Parathyroid adenoma (tissue), 2 donors: ENCODE measurements around the gene TMEM217.

ENCODE experiments used
- H2AFZ ChIP-seq: fragments of 300-600 bp; sonication (generic); one replicate; pipeline ENCODE4 v1.7.0; 2017; ENCODE audit warnings: antibody characterized with exemption, mild to moderate bottlenecking
- H3K27ac ChIP-seq: fragments of 300-600 bp; sonication (generic); one replicate; pipeline ENCODE4 v1.7.0; 2017
- H3K27me3 ChIP-seq: fragments of 300-600 bp; sonication (generic); one replicate; pipeline ENCODE4 v1.7.0; 2017; ENCODE audit warnings: low read length; ENCODE audit not compliant: control insufficient read depth, insufficient read depth
- H3K36me3 ChIP-seq: fragments of 300-600 bp; sonication (generic); one replicate; pipeline ENCODE4 v1.7.0; 2017; ENCODE audit warnings: low read length; ENCODE audit not compliant: control insufficient read depth, insufficient read depth
- H3K4me1 ChIP-seq: fragments of 300-600 bp; sonication (generic); one replicate; pipeline ENCODE4 v1.7.0; 2017; ENCODE audit warnings: control low read depth
- H3K4me2 ChIP-seq: fragments of 300-600 bp; sonication (generic); one replicate; pipeline ENCODE4 v1.7.0; 2017; ENCODE audit warnings: low read length
- H3K4me3 ChIP-seq: fragments of 300-600 bp; sonication (generic); one replicate; pipeline ENCODE4 v1.7.0; 2017; ENCODE audit warnings: low read depth, low read length
- H3K79me2 ChIP-seq: fragments of 300-600 bp; sonication (generic); one replicate; pipeline ENCODE4 v1.7.0; 2017; ENCODE audit warnings: control low read depth
- H3K9ac ChIP-seq: fragments of 300-600 bp; sonication (generic); one replicate; pipeline ENCODE4 v1.7.0; 2017; ENCODE audit warnings: mild to moderate bottlenecking
- H3K9me3 ChIP-seq: fragments of 300-600 bp; sonication (generic); one replicate; pipeline ENCODE4 v1.7.0; 2017; ENCODE audit warnings: low read length; ENCODE audit not compliant: control insufficient read depth
- TF ChIP-seq, protein P1 (sequence below): fragments of 300-600 bp; sonication (generic); IDR thresholded peaks from one replicate; pipeline ENCODE4 v1.7.0; 2017; ENCODE audit warnings: antibody characterized with exemption, mild to moderate bottlenecking
- donor health status: primary hyperparathyroidism.

The TMEM217 gene

GRCh38 chr6:37244430-37245310 is 13.3 kb downstream of the TMEM217 start:
- Histone ChIP-seq H3K4me1 (peaks cover 9% of the 10 kb centered on the region), H3K79me2 (no peaks in the 10 kb centered on the region), H3K9ac (no peak overlapping the region), H3K4me3 (no peak overlapping the region), H3K27ac (peak overlapping the region; percentile 43), H3K27me3 (no peaks in the 10 kb centered on the region), H3K9me3 (no peaks in the 10 kb centered on the region), H3K4me2 (no peak overlapping the region), H3K36me3 (no peaks in the 10 kb centered on the region), H2AFZ (peak overlapping the region; percentile 21)
- TF ChIP-seq, protein P1, sequence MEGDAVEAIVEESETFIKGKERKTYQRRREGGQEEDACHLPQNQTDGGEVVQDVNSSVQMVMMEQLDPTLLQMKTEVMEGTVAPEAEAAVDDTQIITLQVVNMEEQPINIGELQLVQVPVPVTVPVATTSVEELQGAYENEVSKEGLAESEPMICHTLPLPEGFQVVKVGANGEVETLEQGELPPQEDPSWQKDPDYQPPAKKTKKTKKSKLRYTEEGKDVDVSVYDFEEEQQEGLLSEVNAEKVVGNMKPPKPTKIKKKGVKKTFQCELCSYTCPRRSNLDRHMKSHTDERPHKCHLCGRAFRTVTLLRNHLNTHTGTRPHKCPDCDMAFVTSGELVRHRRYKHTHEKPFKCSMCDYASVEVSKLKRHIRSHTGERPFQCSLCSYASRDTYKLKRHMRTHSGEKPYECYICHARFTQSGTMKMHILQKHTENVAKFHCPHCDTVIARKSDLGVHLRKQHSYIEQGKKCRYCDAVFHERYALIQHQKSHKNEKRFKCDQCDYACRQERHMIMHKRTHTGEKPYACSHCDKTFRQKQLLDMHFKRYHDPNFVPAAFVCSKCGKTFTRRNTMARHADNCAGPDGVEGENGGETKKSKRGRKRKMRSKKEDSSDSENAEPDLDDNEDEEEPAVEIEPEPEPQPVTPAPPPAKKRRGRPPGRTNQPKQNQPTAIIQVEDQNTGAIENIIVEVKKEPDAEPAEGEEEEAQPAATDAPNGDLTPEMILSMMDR: no peak

DNA sequence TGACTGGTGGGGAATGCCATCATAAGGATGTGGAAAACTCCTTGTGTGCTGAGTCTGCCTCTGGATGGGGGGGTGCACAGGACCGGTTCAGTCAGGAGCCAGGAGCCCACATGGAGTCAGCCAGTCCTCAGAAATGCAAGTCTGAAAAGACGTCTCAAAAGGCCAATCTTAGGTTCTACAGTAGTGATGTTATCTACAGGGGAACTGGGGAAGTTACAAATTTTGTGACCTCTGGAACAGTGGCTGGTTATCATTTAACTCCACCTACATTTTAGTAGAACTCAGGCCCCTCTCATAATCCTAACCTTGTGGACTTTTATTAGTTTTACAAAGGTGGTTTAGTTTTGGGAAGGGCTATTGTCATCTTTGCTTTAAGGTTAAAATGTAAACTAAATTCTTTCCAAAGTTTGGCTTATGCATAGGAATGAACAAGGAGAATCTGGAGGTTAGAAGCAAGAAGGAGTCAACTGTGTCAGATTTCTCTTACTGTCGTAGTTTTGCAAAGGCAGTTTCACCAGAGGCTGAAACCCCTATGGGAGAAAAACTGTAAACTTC is 14.1 kb downstream of the TMEM217 start:
- Histone ChIP-seq H3K27me3 (no peaks in the 10 kb centered on the region), H3K4me3 (no peak overlapping the region), H3K4me2 (no peak overlapping the region), H3K9ac (no peak overlapping the region), H3K36me3 (no peaks in the 10 kb centered on the region), H3K79me2 (no peaks in the 10 kb centered on the region), H2AFZ (no peak overlapping the region), H3K27ac (no peak overlapping the region), H3K9me3 (no peaks in the 10 kb centered on the region), H3K4me1 (peaks cover 9% of the 10 kb centered on the region)
- TF ChIP-seq, protein P1: no peak

- Histone ChIP-seq H3K9ac (no peak overlapping the region), H2AFZ (no peak overlapping the region), H3K36me3 (no peaks in the 10 kb centered on the region), H3K27ac (no peak overlapping the region), H3K27me3 (no peaks in the 10 kb centered on the region), H3K4me1 (peaks cover 9% of the 10 kb centered on the region), H3K9me3 (no peaks in the 10 kb centered on the region), H3K4me3 (no peak overlapping the region), H3K4me2 (no peak overlapping the region), H3K79me2 (no peaks in the 10 kb centered on the region)
- TF ChIP-seq, protein P1: no peak
Observed at GRCh38 chr6:37243131-37243815, 14.7 kb downstream of the TMEM217 start.

GRCh38 chr6:37242429-37243052 is 15.4 kb downstream of the TMEM217 start:
- H3K4me1 ChIP-seq: peaks cover 9% of the 10 kb centered on the region
- no peak overlapping the region for H3K4me3 ChIP-seq
- peak overlapping the region; percentile 25 for H3K27ac ChIP-seq
- H3K9ac ChIP-seq: no peak overlapping the region
- H3K4me2 ChIP-seq: peak overlapping the region; percentile 49
- H3K27me3 ChIP-seq: no peaks in the 10 kb centered on the region
- peak overlapping the region; percentile 64 for H2AFZ ChIP-seq
- H3K79me2 ChIP-seq: no peaks in the 10 kb centered on the region
- no peaks in the 10 kb centered on the region for H3K36me3 ChIP-seq
- no peaks in the 10 kb centered on the region for H3K9me3 ChIP-seq
- TF ChIP-seq, protein P1: no peak
